OCI-LY1 (cell line): Measurements from ENCODE around the gene B4GALT4.

Experiments used
- H2AFZ ChIP-seq: fragments of 200-600 bp; sonication (generic), shearing (Covaris generic); 2 replicates; pipeline ENCODE4 v1.6.0; 2014; ENCODE audit warnings: antibody characterized with exemption, mild to moderate bottlenecking, low read length
- H3F3A ChIP-seq: fragments of 200-600 bp; sonication (generic), shearing (Covaris generic); 2 replicates; pipeline ENCODE4 v1.6.0; 2014; ENCODE audit warnings: mild to moderate bottlenecking, antibody characterized with exemption, low read length, moderate library complexity; ENCODE audit not compliant: insufficient read depth
- H3K27ac ChIP-seq: fragments of 200-600 bp; sonication (generic); 2 replicates; pipeline ENCODE4 v1.5.1; 2014; ENCODE audit warnings: low read length, mixed run types, mild to moderate bottlenecking, low read depth; ENCODE audit not compliant: poor library complexity, severe bottlenecking
- H3K27me3 ChIP-seq: fragments of 200-600 bp; sonication (generic); 2 replicates; pipeline ENCODE4 v1.6.0; 2014; ENCODE audit warnings: antibody characterized with exemption, mild to moderate bottlenecking, low read length, moderate library complexity; ENCODE audit not compliant: insufficient read depth
- H3K36me3 ChIP-seq: fragments of 200-600 bp; sonication (generic); 2 replicates; pipeline ENCODE4 v1.6.1; 2014; ENCODE audit warnings: mild to moderate bottlenecking, antibody characterized with exemption, low read length, moderate library complexity, mixed read lengths; ENCODE audit not compliant: insufficient read depth
- H3K4me1 ChIP-seq: fragments of 200-600 bp; sonication (generic); 2 replicates; pipeline ENCODE4 v1.5.1; 2014; ENCODE audit warnings: mild to moderate bottlenecking, low read length, moderate library complexity; ENCODE audit not compliant: insufficient read depth, severe bottlenecking
- H3K4me2 ChIP-seq: fragments of 200-600 bp; sonication (generic), shearing (Covaris generic); 2 replicates; pipeline ENCODE4 v1.6.1; 2014; ENCODE audit warnings: low read length
- H3K4me3 ChIP-seq: fragments of 200-600 bp; sonication (generic); 2 replicates; pipeline ENCODE4 v1.5.1; 2014; ENCODE audit warnings: low read length, low read depth, mild to moderate bottlenecking, mixed read lengths; ENCODE audit not compliant: poor library complexity, severe bottlenecking
- H3K79me2 ChIP-seq: fragments of 200-600 bp; shearing (Covaris generic); 2 replicates; pipeline ENCODE4 v1.6.1; 2016; ENCODE audit warnings: mixed run types, low read length, mixed read lengths; ENCODE audit not compliant: insufficient read depth
- H3K9ac ChIP-seq: fragments of 200-600 bp; sonication (generic), shearing (Covaris generic); 2 replicates; pipeline ENCODE4 v1.6.1; 2014; ENCODE audit warnings: mild to moderate bottlenecking, low read length, mixed read lengths
- H3K9me2 ChIP-seq: fragments of 200-600 bp; sonication (generic), shearing (Covaris generic); 2 replicates; pipeline ENCODE4 v1.6.1; 2014; ENCODE audit warnings: low read depth, mild to moderate bottlenecking, low read length, mixed read lengths
- H3K9me3 ChIP-seq: fragments of 200-600 bp; shearing (Covaris generic); 2 replicates; pipeline ENCODE4 v1.6.1; 2014; ENCODE audit warnings: low read length, mixed read lengths
- H4K20me1 ChIP-seq: fragments of 200-600 bp; sonication (generic), shearing (Covaris generic); 2 replicates; pipeline ENCODE4 v1.6.0; 2016; ENCODE audit warnings: mild to moderate bottlenecking, low read length; ENCODE audit not compliant: insufficient read depth
- CTCF ChIP-seq: fragments of 200-600 bp; sonication (generic), shearing (Covaris generic); IDR thresholded peaks from 2 replicates; pipeline ENCODE4 v1.5.1; 2017; ENCODE audit warnings: mild to moderate bottlenecking, antibody characterized with exemption, low read length, moderate library complexity, mixed read lengths
- EZH2 ChIP-seq: fragments of 200-600 bp; sonication (generic), shearing (Covaris generic); IDR thresholded peaks from 2 replicates; pipeline ENCODE4 v1.8.0; 2017; ENCODE audit warnings: borderline replicate concordance, mixed run types, mild to moderate bottlenecking, antibody characterized with exemption, low read length, moderate library complexity, mixed read lengths

Gene B4GALT4

GRCh38 chr3:119230745-119231144 is 9.9 kb downstream of the B4GALT4 start:
- Histone ChIP-seq H3K9ac (no peak overlapping the region), H3K4me3 (no peak overlapping the region), H3K4me1 (no peaks in the 10 kb centered on the region), H3K79me2 (no peaks in the 10 kb centered on the region), H3K9me2 (no peaks in the 10 kb centered on the region), H4K20me1 (no peaks in the 10 kb centered on the region), H3K27ac (no peak overlapping the region), H3K9me3 (no peaks in the 10 kb centered on the region), H3F3A (no peaks in the 10 kb centered on the region), H2AFZ (no peak overlapping the region), H3K27me3 (no peaks in the 10 kb centered on the region), H3K36me3 (peaks cover 84% of the 10 kb centered on the region), H3K4me2 (no peak overlapping the region)
- TF ChIP-seq EZH2 = no peak
- no peak for TF ChIP-seq CTCF

- peaks cover 80% of the 10 kb centered on the region for H3K36me3 ChIP-seq
- H3F3A ChIP-seq = no peaks in the 10 kb centered on the region
- no peaks in the 10 kb centered on the region for H3K9me3 ChIP-seq
- no peaks in the 10 kb centered on the region for H3K4me1 ChIP-seq
- H3K4me3 ChIP-seq = no peak overlapping the region
- no peak overlapping the region for H2AFZ ChIP-seq
- H3K27ac ChIP-seq = no peak overlapping the region
- TF ChIP-seq EZH2 (no peak), CTCF (no peak)
- H3K79me2 ChIP-seq = no peaks in the 10 kb centered on the region
- no peaks in the 10 kb centered on the region for H3K9me2 ChIP-seq
- H3K4me2 ChIP-seq = no peak overlapping the region
- H4K20me1 ChIP-seq = no peaks in the 10 kb centered on the region
- H3K27me3 ChIP-seq = no peaks in the 10 kb centered on the region
- no peak overlapping the region for H3K9ac ChIP-seq
Measured at GRCh38 chr3:119230071-119230470, 10.6 kb downstream of the B4GALT4 start.

- Histone ChIP-seq H3F3A (no peaks in the 10 kb centered on the region), H3K27ac (no peak overlapping the region), H4K20me1 (no peaks in the 10 kb centered on the region), H3K9ac (no peak overlapping the region), H3K4me3 (no peak overlapping the region), H3K27me3 (no peaks in the 10 kb centered on the region), H3K36me3 (peaks cover 78% of the 10 kb centered on the region), H3K9me2 (no peaks in the 10 kb centered on the region), H2AFZ (no peak overlapping the region), H3K4me1 (no peaks in the 10 kb centered on the region), H3K4me2 (no peak overlapping the region), H3K79me2 (no peaks in the 10 kb centered on the region), H3K9me3 (no peaks in the 10 kb centered on the region)
- no peak for TF ChIP-seq CTCF
- no peak for TF ChIP-seq EZH2
Measured at GRCh38 chr3:119229190-119229589, 11.5 kb downstream of the B4GALT4 start.
